ENCODE measurements around the gene NEMP1.

GRCh38 chr12:57058454-57058853, 20.1 kb downstream of the NEMP1 start:
- TF ChIP-seq, protein P1, sequence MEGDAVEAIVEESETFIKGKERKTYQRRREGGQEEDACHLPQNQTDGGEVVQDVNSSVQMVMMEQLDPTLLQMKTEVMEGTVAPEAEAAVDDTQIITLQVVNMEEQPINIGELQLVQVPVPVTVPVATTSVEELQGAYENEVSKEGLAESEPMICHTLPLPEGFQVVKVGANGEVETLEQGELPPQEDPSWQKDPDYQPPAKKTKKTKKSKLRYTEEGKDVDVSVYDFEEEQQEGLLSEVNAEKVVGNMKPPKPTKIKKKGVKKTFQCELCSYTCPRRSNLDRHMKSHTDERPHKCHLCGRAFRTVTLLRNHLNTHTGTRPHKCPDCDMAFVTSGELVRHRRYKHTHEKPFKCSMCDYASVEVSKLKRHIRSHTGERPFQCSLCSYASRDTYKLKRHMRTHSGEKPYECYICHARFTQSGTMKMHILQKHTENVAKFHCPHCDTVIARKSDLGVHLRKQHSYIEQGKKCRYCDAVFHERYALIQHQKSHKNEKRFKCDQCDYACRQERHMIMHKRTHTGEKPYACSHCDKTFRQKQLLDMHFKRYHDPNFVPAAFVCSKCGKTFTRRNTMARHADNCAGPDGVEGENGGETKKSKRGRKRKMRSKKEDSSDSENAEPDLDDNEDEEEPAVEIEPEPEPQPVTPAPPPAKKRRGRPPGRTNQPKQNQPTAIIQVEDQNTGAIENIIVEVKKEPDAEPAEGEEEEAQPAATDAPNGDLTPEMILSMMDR (IDR thresholded peaks at IDR 0.05; ENCODE audit: borderline replicate concordance, extremely low read depth, low read length, poor library complexity, severe bottlenecking), result no peak
- TF ChIP-seq EZH2 (IDR thresholded peaks at IDR 0.05; ENCODE audit: borderline replicate concordance, low read depth, low read length, severe bottlenecking), result no peak

All from DND-41 (cell line).